Naive thymus-derived CD8-positive, alpha-beta T cell (primary cell): ENCODE results near the gene LRBA. TPM values are rescaled to one million over a fixed set of nuclear protein-coding genes. Genes with fewer than 3 reads are reported as not detected.

Experiments used
- ATAC-seq, 2 donors: fragments of 150-1000 bp; cut with Tn5 transposase in 1 of 2; sonication (Bioruptor Pico), chemical (Tn5 transposase) in 1 of 2; 1 replicate in 1 of 2; 2 replicates in 1 of 2; pipeline ENCODE4 v1.10.0; 2021; ENCODE audit warnings: mild to moderate bottlenecking in 2 of 2, moderate library complexity in 2 of 2
- POLR2A ChIA-PET: fragments of 350-600 bp; sonication (Branson Sonifier 250); formaldehyde crosslinking; loops from one replicate; lab custom pipeline; 2021; ENCODE audit warnings: antibody characterized with exemption; lab: Charles Lee
- DNase-seq, 10 donors: peaks; one replicate each; pipeline versions ENCODE4 v3.0.0 to v3.0.0-alpha.2; 2020 to 2022
- H3K27ac Mint-ChIP-seq, 10 donors: one replicate each; pipeline ENCODE4 v1.8.0; 2020 to 2022; ENCODE audit warnings: mild to moderate bottlenecking in 10 of 10, mixed read lengths in 10 of 10, moderate library complexity in 4 of 10, inconsistent platforms in 1 of 10
- H3K27me3 Mint-ChIP-seq, 5 donors: one replicate each; pipeline ENCODE4 v1.8.0; 2021 to 2022; ENCODE audit warnings: mixed read lengths in 5 of 5
- H3K36me3 Mint-ChIP-seq, 3 donors: one replicate each; pipeline ENCODE4 v1.8.0; 2020 to 2022; ENCODE audit warnings: mixed read lengths in 3 of 3, mild to moderate bottlenecking in 2 of 3, inconsistent platforms in 1 of 3
- H3K4me1 Mint-ChIP-seq, 4 donors: one replicate each; pipeline ENCODE4 v1.8.0; 2021 to 2022; ENCODE audit warnings: mixed read lengths in 4 of 4
- H3K4me3 Mint-ChIP-seq, 10 donors: one replicate each; pipeline ENCODE4 v1.8.0; 2020 to 2022; ENCODE audit warnings: mild to moderate bottlenecking in 10 of 10, mixed read lengths in 10 of 10, moderate library complexity in 6 of 10, inconsistent platforms in 1 of 10
- H3K9me3 Mint-ChIP-seq, 9 donors: one replicate each; pipeline ENCODE4 v1.8.0; 2020 to 2022; ENCODE audit warnings: mixed read lengths in 9 of 9, mild to moderate bottlenecking in 3 of 9, inconsistent platforms in 1 of 9, moderate library complexity in 1 of 9
- polyA plus RNA-seq, 3 donors: library from polyadenylated mRNA; unstranded; fragments of 300-500 nt; fragmentation: Illumina TruSeq; gene quantifications; one replicate each; pipeline ENCODE4 v1.2.3, GENCODE V29; 2021
- total RNA-seq, 8 experiments: library from RNA in 2 of 8; stranded (reverse) in 2 of 8; gene quantifications; one replicate each; pipeline ENCODE4 v1.2.3 and lab custom pipeline; 2021 to 2026

The LRBA gene
- total and polyA plus RNA-seq, 5 experiments from 2014 or later = 16.4 to 57.7 (median 18.4) TPM

DNA sequence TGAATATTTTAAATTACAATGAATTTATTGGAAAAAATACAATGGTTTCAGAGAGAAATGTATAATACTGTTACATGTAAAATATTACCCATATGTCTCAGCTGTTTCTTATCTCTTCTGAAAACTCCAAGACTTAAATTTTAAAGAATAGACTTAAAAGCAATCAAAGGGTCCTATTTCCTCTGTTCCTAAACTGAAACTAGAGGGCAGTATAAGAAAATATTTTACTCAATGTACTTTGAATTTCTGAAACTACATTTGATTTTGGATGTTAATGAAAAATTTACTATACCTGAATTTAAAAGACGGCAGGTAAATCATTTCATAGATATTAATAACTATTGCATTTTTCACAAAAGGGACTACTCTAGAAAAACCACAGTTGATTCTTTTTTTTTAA, 200.2 kb downstream of the LRBA start:
- no peak overlapping the region for H3K27ac Mint-ChIP-seq
- no peak for DNase-seq
- no peaks in the 10 kb centered on the region for H3K27me3 Mint-ChIP-seq
- peaks cover 0 to 4% (median 2%) of the 10 kb centered on the region in 4 donors for H3K4me1 Mint-ChIP-seq
- no peak overlapping the region for H3K4me3 Mint-ChIP-seq
- no peak for ATAC-seq
- H3K9me3 Mint-ChIP-seq = peaks cover 0 to 5% (median 0%) of the 10 kb centered on the region in 9 donors
- POLR2A ChIA-PET = no interaction called here
- H3K36me3 Mint-ChIP-seq = peaks cover 11 to 65% (median 53%) of the 10 kb centered on the region in 3 donors

DNA sequence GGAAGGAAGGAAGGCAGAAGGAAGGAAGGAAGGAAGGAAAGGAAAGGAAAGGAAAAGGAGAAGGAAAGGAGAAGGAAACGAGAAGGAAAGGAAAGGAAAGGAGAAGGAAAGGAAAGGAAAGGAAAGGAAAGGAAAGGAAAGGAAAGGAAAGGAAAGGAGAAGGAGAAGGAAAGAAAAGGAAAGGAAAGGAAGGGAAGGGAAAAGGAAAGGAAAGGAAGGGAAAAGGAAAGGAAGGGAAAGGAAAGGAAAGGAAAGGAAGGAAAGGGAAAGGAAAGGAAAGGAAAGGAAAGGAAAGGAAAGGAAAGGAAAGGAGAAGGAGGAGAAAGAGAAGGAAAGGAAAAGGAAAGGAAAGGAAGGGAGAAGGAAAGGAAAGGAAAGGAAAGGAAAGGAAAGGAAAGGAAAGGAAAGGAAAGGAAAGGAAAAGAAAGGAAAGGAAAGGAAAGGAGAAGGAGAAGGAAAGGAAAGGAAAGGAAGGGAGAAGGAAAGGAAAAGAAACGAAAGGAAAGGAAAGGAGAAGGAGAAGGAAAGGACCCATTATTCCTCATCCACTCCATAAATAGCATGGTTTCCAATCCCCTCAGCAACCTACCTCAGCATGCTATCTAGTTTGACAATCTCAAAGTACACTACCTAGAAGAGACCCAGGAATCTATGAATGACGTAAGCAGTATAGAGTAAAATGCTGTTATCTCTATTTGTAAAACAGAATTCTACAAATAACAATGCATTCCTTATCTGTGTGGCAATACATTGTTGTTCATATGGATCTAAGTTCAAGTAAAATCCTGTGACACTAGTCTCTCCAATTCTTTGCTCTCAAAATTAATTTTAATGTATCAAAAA, 209.7 kb downstream of the LRBA start:
- H3K4me1 Mint-ChIP-seq = peaks cover 0 to 6% (median 6%) of the 10 kb centered on the region in 4 donors
- DNase-seq (no peak), ATAC-seq (no peak)
- no peak overlapping the region for H3K27ac Mint-ChIP-seq
- no peak overlapping the region for H3K4me3 Mint-ChIP-seq
- POLR2A ChIA-PET = no interaction called here
- H3K36me3 Mint-ChIP-seq = peaks cover 4 to 68% (median 42%) of the 10 kb centered on the region in 3 donors
- H3K9me3 Mint-ChIP-seq = no peaks in the 10 kb centered on the region
- no peaks in the 10 kb centered on the region for H3K27me3 Mint-ChIP-seq

DNA sequence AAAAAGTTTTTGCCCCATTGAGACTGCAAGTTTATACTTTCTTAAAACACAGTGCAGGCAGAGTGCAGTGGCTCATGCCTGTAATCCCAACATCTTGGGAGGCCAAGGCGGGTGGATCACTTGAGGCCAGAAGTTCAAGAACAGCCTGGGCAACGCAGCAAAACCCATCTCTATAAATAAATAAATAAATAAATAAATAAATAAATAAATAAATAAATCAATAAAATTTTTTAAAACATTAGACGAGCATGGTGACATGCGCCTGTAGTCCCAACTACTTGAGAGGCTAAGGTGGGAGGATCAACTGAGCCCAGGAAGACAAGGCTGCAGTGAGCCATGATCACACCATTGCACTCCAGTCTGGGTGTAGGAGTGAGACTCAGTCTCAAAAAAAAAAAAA, 213.3 kb downstream of the LRBA start:
- Mint-ChIP-seq H3K27me3 (no peaks in the 10 kb centered on the region), H3K9me3 (no peaks in the 10 kb centered on the region), H3K36me3 (peaks cover 10 to 63% (median 42%) of the 10 kb centered on the region in 3 donors), H3K4me3 (no peak overlapping the region), H3K4me1 (peaks cover 0 to 6% (median 2%) of the 10 kb centered on the region in 4 donors), H3K27ac (no peak overlapping the region)
- POLR2A ChIA-PET = interaction anchor here (0.6 to 0.7 kb wide), 2 partner anchors 52 to 1761 kb away, joined by 3 to 7 read pairs; no protein-coding TSS in a partner anchor
- ATAC-seq (no peak), DNase-seq (no peak)

DNA sequence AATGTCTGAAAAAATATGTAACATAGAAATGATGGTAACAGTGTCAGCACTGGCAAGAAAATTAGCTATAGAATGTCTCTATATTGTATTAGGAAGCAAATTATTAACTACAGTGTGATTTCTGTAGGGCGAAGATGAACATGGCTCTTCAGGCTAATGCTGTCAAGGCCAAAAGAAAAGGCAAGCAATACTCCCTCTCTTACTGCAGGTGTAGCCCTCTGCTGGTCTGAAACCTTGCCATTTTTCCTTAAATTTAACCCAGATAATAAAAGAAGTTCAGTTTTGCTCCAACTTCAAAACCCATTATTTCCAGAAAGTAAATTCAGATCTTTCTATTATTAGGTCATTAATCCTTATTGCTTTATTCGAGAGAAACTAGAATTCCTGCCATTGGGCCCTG, 215.9 kb downstream of the LRBA start:
- H3K36me3 Mint-ChIP-seq = peaks cover 10 to 46% (median 33%) of the 10 kb centered on the region in 3 donors
- no peak overlapping the region for H3K27ac Mint-ChIP-seq
- no peaks in the 10 kb centered on the region for H3K9me3 Mint-ChIP-seq
- H3K27me3 Mint-ChIP-seq = no peaks in the 10 kb centered on the region
- POLR2A ChIA-PET = no interaction called here
- H3K4me1 Mint-ChIP-seq = no peaks in the 10 kb centered on the region
- no peak overlapping the region for H3K4me3 Mint-ChIP-seq
- DNase-seq (no peak), ATAC-seq (no peak)

DNA sequence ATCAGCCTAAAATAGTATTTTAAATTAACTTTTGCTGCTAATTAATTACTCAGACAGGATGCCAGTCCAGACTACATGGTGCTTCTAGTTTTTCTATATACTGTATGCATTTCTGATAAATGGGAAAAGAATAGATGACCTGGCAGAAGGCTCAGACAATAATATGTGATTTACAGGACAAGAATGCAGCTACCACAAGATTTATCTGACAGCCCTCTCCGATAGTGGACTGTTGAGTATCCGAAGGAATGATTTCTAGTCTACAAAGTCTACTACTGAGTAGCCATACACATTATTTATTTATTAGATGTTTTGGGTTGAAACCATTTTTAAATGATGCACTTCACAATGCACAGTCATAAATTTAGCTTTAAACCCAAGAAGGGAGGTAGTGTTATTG, 220.4 kb downstream of the LRBA start:
- no peak for ATAC-seq
- Mint-ChIP-seq H3K27ac (no peak overlapping the region), H3K27me3 (no peaks in the 10 kb centered on the region), H3K36me3 (peaks cover 10 to 47% (median 19%) of the 10 kb centered on the region in 3 donors), H3K9me3 (no peaks in the 10 kb centered on the region), H3K4me1 (peaks cover 0 to 1% (median 0%) of the 10 kb centered on the region in 4 donors), H3K4me3 (no peak overlapping the region)
- no peak for DNase-seq
- POLR2A ChIA-PET = interaction anchor here (0.5 kb wide), 1 partner anchor 8 kb away, joined by 3 read pairs; no protein-coding TSS in a partner anchor

DNA sequence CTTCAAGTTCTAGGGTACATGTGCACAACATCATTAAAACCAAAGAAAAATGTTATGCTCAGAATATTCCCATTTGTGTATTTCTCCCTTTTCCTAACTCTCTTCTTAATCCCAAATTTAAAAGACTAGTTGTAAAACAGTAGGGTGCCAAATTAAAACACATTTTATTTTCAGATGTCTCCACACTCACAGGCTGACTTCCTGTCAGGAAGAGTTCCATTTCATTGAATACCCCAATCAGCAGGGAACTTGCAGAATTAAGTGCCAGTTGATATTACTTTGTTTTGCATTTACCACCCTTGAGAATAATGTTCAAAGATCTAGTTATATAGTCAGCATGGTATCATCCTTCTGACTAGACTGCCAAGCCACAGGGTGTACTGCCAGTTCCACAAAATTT, 225.2 kb downstream of the LRBA start:
- POLR2A ChIA-PET = no interaction called here
- no peak for ATAC-seq
- no peaks in the 10 kb centered on the region for H3K9me3 Mint-ChIP-seq
- peaks cover 0 to 36% (median 16%) of the 10 kb centered on the region in 3 donors for H3K36me3 Mint-ChIP-seq
- DNase-seq = no peak
- peaks cover 0 to 1% (median 0%) of the 10 kb centered on the region in 4 donors for H3K4me1 Mint-ChIP-seq
- no peaks in the 10 kb centered on the region for H3K27me3 Mint-ChIP-seq
- H3K4me3 Mint-ChIP-seq = no peak overlapping the region
- H3K27ac Mint-ChIP-seq = no peak overlapping the region

DNA sequence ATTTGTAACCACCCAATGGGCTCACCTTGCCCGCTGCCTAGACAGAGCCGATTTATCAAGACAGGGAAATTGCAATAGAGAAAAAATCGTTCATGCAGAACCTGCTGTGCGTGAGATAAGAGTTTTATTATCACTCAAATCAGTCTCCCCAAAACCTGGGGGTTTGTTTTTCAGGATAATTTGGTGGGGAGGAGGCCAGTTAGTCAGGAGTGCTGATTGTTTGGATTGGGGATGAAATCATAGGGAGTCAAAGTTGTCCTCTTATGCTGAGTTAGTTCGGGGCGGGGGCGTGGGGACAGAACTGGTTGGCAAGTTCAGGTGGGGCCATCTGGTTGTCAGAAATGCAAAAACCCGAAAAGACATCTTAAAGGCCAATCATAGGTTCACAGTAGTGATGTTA, 230.1 kb downstream of the LRBA start:
- no peaks in the 10 kb centered on the region for H3K27me3 Mint-ChIP-seq
- DNase-seq = no peak
- no peaks in the 10 kb centered on the region for H3K4me1 Mint-ChIP-seq
- peaks cover 0 to 36% (median 18%) of the 10 kb centered on the region in 3 donors for H3K36me3 Mint-ChIP-seq
- H3K27ac Mint-ChIP-seq = peak overlapping the region in 1 of 10 donors; percentile 21
- no peaks in the 10 kb centered on the region for H3K9me3 Mint-ChIP-seq
- POLR2A ChIA-PET = no interaction called here
- no peak for ATAC-seq
- no peak overlapping the region for H3K4me3 Mint-ChIP-seq

DNA sequence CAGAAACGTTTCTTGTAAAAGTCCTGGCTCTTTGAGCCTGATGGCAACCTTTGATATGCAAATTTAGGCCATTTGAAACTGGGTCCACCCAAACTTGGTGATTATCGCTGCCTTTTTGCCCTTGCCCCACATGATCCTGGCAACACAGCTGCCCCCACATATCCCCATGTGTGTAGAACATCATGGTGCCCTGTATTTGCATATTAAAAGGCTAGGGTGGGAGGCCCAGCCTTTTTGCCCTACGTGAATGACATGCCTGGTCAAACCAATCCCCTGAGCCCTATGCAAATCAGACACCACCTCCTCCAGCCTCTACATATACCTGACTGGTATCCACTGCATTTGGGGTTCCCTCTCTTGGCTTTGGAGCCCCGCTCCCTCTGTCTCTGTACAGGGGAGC, 230.8 kb downstream of the LRBA start:
- POLR2A ChIA-PET = no interaction called here
- DNase-seq (no peak), ATAC-seq (no peak)
- Mint-ChIP-seq H3K4me3 (no peak overlapping the region), H3K36me3 (peaks cover 0 to 35% (median 18%) of the 10 kb centered on the region in 3 donors), H3K4me1 (no peaks in the 10 kb centered on the region), H3K9me3 (no peaks in the 10 kb centered on the region), H3K27ac (peak overlapping the region in 3 of 10 donors; percentile 21 to 65 (median 56)), H3K27me3 (no peaks in the 10 kb centered on the region)

DNA sequence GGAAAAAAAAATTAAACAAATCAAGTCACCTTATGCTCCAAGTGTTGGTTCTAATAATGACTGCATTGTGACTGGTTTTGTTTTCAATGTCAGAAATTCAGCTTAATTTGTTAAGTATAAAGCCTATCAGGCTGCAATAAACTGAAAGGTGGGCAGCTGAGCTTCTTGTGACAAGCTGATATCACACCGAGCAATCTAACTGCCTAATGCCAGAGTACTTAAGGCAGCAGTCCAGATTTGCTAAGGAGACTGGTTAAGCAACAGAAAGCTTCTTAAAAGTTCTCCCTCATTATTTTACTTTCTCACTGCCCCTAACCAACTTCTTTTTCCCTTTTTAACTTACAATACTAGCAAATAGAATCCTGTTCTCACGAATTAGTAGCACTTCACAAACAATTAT, 232.2 kb downstream of the LRBA start:
- H3K27ac Mint-ChIP-seq = no peak overlapping the region
- H3K4me3 Mint-ChIP-seq = no peak overlapping the region
- no peaks in the 10 kb centered on the region for H3K9me3 Mint-ChIP-seq
- no peaks in the 10 kb centered on the region for H3K27me3 Mint-ChIP-seq
- H3K4me1 Mint-ChIP-seq = no peaks in the 10 kb centered on the region
- H3K36me3 Mint-ChIP-seq = peaks cover 0 to 37% (median 20%) of the 10 kb centered on the region in 3 donors
- POLR2A ChIA-PET = no interaction called here
- ATAC-seq = no peak
- DNase-seq = no peak

DNA sequence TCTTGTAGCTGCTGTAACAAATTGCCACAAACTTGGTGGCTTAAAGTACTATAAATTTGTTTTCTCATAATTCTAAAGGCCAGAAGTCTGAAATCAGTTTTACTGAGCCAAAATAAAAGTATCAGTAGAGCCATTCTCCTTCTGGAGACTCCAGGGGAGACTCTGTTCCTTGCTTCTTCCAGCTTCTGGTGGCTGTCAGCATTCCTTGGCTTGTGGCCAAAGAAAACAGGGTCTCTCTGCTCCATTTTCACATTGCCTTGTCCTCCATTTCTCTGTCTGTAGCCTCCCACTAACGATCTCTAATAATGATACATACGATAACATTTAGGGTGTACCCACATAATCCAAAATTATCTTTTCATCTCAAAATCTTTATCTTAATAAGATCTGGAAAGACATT, 232.8 kb downstream of the LRBA start:
- DNase-seq (no peak), ATAC-seq (no peak)
- peaks cover 0 to 33% (median 19%) of the 10 kb centered on the region in 3 donors for H3K36me3 Mint-ChIP-seq
- H3K27ac Mint-ChIP-seq = peak overlapping the region in 1 of 10 donors; percentile 61
- H3K27me3 Mint-ChIP-seq = no peaks in the 10 kb centered on the region
- H3K9me3 Mint-ChIP-seq = no peaks in the 10 kb centered on the region
- POLR2A ChIA-PET = no interaction called here
- H3K4me3 Mint-ChIP-seq = no peak overlapping the region
- no peaks in the 10 kb centered on the region for H3K4me1 Mint-ChIP-seq

DNA sequence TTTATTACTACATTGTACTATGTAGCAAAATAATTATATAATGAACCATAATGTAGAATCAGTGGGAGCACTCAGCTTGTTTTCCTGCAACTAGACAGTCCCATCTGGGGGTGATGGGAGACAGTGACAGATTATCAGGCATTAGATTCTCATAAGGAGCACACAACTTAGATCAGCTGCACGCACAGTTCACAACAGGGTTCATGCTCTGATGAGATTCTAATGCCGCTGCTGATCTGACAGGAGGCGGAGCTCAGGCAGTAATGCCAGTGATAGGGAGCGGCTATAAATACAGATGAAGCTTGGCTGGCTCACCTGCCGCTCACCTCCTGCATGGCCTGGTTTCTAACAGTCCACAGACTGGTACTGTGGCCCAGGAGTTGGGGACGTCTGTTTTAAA, 233.9 kb downstream of the LRBA start:
- H3K4me1 Mint-ChIP-seq = peaks cover 0 to 1% (median under 1%) of the 10 kb centered on the region in 4 donors
- H3K4me3 Mint-ChIP-seq = no peak overlapping the region
- ATAC-seq (no peak), DNase-seq (no peak)
- H3K27ac Mint-ChIP-seq = peak overlapping the region in 1 of 10 donors; percentile 19
- no peaks in the 10 kb centered on the region for H3K27me3 Mint-ChIP-seq
- peaks cover 0 to 31% (median 19%) of the 10 kb centered on the region in 3 donors for H3K36me3 Mint-ChIP-seq
- POLR2A ChIA-PET = no interaction called here
- no peaks in the 10 kb centered on the region for H3K9me3 Mint-ChIP-seq

DNA sequence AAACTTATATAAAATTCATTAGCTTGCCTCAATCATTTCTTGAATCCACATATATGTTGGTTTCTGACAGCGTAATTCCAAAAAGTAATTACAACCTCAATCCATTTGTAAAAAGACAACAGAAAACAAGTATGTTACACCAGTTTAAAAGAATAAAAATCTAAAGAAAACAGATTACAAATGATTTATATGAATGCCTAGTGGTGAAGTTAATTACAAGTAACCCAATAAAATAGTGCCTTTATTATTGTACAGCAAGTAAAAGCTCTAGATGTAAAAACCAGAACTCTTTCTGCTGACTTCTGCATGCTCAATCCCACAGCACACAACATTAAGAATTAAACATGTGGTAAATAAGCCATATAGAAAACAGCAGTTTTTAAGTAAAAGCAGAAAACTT, 235.4 kb downstream of the LRBA start:
- Mint-ChIP-seq H3K27ac (no peak overlapping the region), H3K4me1 (peaks cover 0 to 5% (median 1%) of the 10 kb centered on the region in 4 donors), H3K36me3 (peaks cover 0 to 34% (median 22%) of the 10 kb centered on the region in 3 donors), H3K27me3 (no peaks in the 10 kb centered on the region), H3K9me3 (no peaks in the 10 kb centered on the region), H3K4me3 (no peak overlapping the region)
- POLR2A ChIA-PET = no interaction called here
- DNase-seq (no peak), ATAC-seq (no peak)

DNA sequence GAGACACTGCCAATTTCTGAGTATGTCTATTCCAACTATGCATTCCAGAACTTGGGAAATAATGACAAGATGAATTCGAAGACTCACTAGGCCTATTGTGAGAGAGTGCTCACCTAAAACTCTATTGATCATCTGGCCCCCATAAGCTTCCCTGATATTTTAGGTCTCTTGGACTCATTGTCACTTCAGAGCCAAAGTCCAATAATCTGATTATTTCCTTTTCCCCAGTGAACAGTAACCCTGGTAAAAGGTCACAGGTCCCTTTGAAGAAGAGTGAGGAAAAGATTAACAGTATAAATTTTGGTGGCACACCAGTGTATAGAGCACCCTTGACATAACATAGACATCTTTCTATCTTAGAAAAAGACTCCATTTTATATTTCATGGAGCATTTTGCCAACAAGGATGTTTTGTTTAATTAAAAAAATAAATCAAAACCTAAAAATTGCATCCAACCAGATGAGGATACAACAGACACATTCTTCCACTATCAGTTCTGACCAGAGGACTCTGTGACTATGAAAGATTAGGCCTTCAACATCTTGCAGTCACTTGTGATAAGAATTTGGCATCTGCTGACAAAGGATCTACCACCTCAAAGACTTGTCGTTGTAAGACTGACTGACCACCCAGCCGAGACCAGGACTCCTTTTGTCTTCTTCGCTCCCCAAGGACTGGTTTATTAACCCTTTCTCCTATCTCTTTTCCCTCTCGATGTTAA, 241.2 kb downstream of the LRBA start:
- peaks cover 2 to 11% (median 3%) of the 10 kb centered on the region in 4 donors for H3K4me1 Mint-ChIP-seq
- no peak overlapping the region for H3K4me3 Mint-ChIP-seq
- no peaks in the 10 kb centered on the region for H3K9me3 Mint-ChIP-seq
- ATAC-seq = no peak
- no peak for DNase-seq
- POLR2A ChIA-PET = no interaction called here
- H3K27me3 Mint-ChIP-seq = no peaks in the 10 kb centered on the region
- H3K27ac Mint-ChIP-seq = no peak overlapping the region
- H3K36me3 Mint-ChIP-seq = peaks cover 4 to 40% (median 36%) of the 10 kb centered on the region in 3 donors
